Measurements from ENCODE around the gene ADGRG6.
"Not testable (repeated sequence)": the region's sequence is repeated elsewhere in the genome, so short reads cannot be mapped to it uniquely, and the experiment has no call there.

ADGRG6 gene

GRCh38 chr6:142345261-142345660, 43.5 kb downstream of the ADGRG6 start:
- no peaks in the 10 kb centered on the region for H3K27me3 ChIP-seq (ENCODE audit: control insufficient read depth in 1 of 2, insufficient read depth in 2 of 2, low read length in 2 of 2)
- H3K4me1 ChIP-seq (ENCODE audit: control insufficient read depth, insufficient read depth, low read length) = no peaks in the 10 kb centered on the region
- no peaks in the 10 kb centered on the region for H3K9me3 ChIP-seq (ENCODE audit: control insufficient read depth in 2 of 2, low read length in 2 of 2)
- no peak overlapping the region for H3K4me3 ChIP-seq (ENCODE audit: low read length in 2 of 2)
- H3K36me3 ChIP-seq (ENCODE audit: control insufficient read depth in 2 of 2, insufficient read depth in 2 of 2, low read length in 2 of 2) = no peaks in the 10 kb centered on the region
- H3K27ac ChIP-seq (ENCODE audit: low read length) = no peak overlapping the region
- no peak overlapping the region for H3K9ac ChIP-seq (ENCODE audit: low read length in 2 of 2)

- H3K9me3 ChIP-seq (ENCODE audit: control insufficient read depth in 2 of 2, low read length in 2 of 2); H3K9ac ChIP-seq (ENCODE audit: low read length in 2 of 2); H3K27ac ChIP-seq (ENCODE audit: low read length); H3K36me3 ChIP-seq (ENCODE audit: control insufficient read depth in 2 of 2, insufficient read depth in 2 of 2, low read length in 2 of 2); H3K4me1 ChIP-seq (ENCODE audit: control insufficient read depth, insufficient read depth, low read length); H3K4me3 ChIP-seq (ENCODE audit: low read length in 2 of 2); H3K27me3 ChIP-seq (ENCODE audit: control insufficient read depth in 1 of 2, insufficient read depth in 2 of 2, low read length in 2 of 2): not testable (repeated sequence)
Measured at GRCh38 chr6:142346166-142346565, 44.4 kb downstream of the ADGRG6 start.

DNA sequence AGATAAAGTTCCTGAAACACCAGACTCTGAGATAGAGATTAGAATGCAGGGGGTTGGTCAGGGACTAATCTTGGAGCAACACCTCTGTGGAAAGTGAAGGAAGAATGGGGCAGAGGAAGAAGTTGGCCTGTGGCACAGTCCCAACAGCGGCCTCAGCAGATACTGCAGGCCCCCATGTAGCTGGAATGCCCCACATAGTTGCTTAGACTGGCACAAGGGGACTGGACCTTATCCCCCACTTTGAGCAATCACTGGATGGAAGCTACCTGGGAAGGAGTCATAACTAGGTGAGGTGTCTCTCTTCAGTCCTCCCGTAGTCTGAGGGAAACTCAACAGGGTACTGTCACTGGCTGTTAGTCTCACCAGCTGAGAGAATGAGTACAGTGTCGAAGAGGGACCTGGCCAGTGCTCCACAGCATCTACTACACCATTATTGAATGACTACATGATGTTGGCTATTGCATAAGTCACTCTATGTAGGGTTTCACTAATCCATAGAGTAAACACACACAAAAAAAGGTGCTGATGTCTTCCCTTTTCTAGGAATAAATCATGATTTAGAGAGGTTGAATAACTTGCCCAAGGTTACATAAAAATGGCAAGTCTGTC, 47.5 kb downstream of the ADGRG6 start:
- Histone ChIP-seq H3K4me3 (ENCODE audit: low read length in 2 of 2) (no peak overlapping the region), H3K4me1 (ENCODE audit: control insufficient read depth, insufficient read depth, low read length) (no peaks in the 10 kb centered on the region), H3K36me3 (ENCODE audit: control insufficient read depth in 2 of 2, insufficient read depth in 2 of 2, low read length in 2 of 2) (no peaks in the 10 kb centered on the region), H3K9ac (ENCODE audit: low read length in 2 of 2) (no peak overlapping the region), H3K9me3 (ENCODE audit: control insufficient read depth in 2 of 2, low read length in 2 of 2) (no peaks in the 10 kb centered on the region), H3K27me3 (ENCODE audit: control insufficient read depth in 1 of 2, insufficient read depth in 2 of 2, low read length in 2 of 2) (no peaks in the 10 kb centered on the region), H3K27ac (ENCODE audit: low read length) (no peak overlapping the region)

DNA sequence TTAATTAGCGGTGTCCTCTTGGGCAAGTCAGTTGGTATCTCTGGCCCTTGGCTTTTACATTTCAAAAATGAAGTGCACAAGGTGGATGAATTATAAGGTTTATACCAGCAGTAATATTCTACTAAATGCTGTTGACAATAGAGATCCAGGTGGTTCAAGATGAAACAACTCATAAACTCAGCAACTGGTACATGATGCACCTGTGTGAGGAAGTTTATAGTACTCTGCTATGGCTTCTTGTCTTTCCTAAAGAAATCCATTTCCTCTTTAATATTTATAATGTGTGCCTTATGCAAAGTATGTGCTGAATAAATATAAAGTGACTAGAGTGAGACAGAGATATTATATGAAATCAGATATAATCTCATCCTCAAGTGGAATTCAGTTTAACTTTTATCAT, 48.5 kb downstream of the ADGRG6 start:
- no peak overlapping the region for H3K4me3 ChIP-seq (ENCODE audit: low read length in 2 of 2)

DNA sequence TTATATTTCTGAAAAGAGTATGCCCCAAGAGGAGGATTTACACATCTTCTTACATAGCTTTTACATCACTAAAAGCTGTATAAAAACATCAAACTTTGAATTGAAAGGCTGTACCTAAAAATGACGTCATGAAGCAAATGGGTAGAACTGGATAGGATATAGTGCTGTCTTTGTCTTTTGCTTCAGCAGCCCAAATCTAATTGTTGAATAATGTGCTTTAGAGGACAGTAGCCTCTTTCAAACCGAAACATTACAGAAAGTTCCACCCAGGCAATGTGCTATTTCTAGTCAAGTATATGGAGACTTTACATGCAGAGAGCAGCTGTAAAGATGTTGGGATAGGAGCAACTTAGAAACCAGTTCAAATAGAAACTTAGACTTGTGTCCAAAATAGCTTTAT, 51.9 kb downstream of the ADGRG6 start:
- H3K36me3 ChIP-seq (ENCODE audit: control insufficient read depth in 2 of 2, insufficient read depth in 2 of 2, low read length in 2 of 2) = no peaks in the 10 kb centered on the region

More for the DNA sequence above, 48.5 kb downstream of the ADGRG6 start:
- Histone ChIP-seq H3K9ac (ENCODE audit: low read length in 2 of 2) (no peak overlapping the region), H3K4me1 (ENCODE audit: control insufficient read depth, insufficient read depth, low read length) (no peaks in the 10 kb centered on the region), H3K27me3 (ENCODE audit: control insufficient read depth in 1 of 2, insufficient read depth in 2 of 2, low read length in 2 of 2) (no peaks in the 10 kb centered on the region), H3K9me3 (ENCODE audit: control insufficient read depth in 2 of 2, low read length in 2 of 2) (no peaks in the 10 kb centered on the region), H3K36me3 (ENCODE audit: control insufficient read depth in 2 of 2, insufficient read depth in 2 of 2, low read length in 2 of 2) (no peaks in the 10 kb centered on the region), H3K27ac (ENCODE audit: low read length) (no peak overlapping the region)

GRCh38 chr6:142354650-142355049, 52.8 kb downstream of the ADGRG6 start:
- Histone ChIP-seq H3K27ac (ENCODE audit: low read length) (no peak overlapping the region), H3K27me3 (ENCODE audit: control insufficient read depth in 1 of 2, insufficient read depth in 2 of 2, low read length in 2 of 2) (no peaks in the 10 kb centered on the region), H3K36me3 (ENCODE audit: control insufficient read depth in 2 of 2, insufficient read depth in 2 of 2, low read length in 2 of 2) (no peaks in the 10 kb centered on the region), H3K4me3 (ENCODE audit: low read length in 2 of 2) (no peak overlapping the region), H3K4me1 (ENCODE audit: control insufficient read depth, insufficient read depth, low read length) (no peaks in the 10 kb centered on the region), H3K9ac (ENCODE audit: low read length in 2 of 2) (no peak overlapping the region), H3K9me3 (ENCODE audit: control insufficient read depth in 2 of 2, low read length in 2 of 2) (no peaks in the 10 kb centered on the region)

More for the DNA sequence above, 51.9 kb downstream of the ADGRG6 start:
- Histone ChIP-seq H3K4me1 (ENCODE audit: control insufficient read depth, insufficient read depth, low read length) (no peaks in the 10 kb centered on the region), H3K9ac (ENCODE audit: low read length in 2 of 2) (no peak overlapping the region), H3K9me3 (ENCODE audit: control insufficient read depth in 2 of 2, low read length in 2 of 2) (no peaks in the 10 kb centered on the region), H3K27me3 (ENCODE audit: control insufficient read depth in 1 of 2, insufficient read depth in 2 of 2, low read length in 2 of 2) (no peaks in the 10 kb centered on the region), H3K4me3 (ENCODE audit: low read length in 2 of 2) (no peak overlapping the region), H3K27ac (ENCODE audit: low read length) (no peak overlapping the region)

- no peak overlapping the region for H3K9ac ChIP-seq (ENCODE audit: low read length in 2 of 2)
- no peaks in the 10 kb centered on the region for H3K36me3 ChIP-seq (ENCODE audit: control insufficient read depth in 2 of 2, insufficient read depth in 2 of 2, low read length in 2 of 2)
- no peaks in the 10 kb centered on the region for H3K27me3 ChIP-seq (ENCODE audit: control insufficient read depth in 1 of 2, insufficient read depth in 2 of 2, low read length in 2 of 2)
- no peak overlapping the region for H3K4me3 ChIP-seq (ENCODE audit: low read length in 2 of 2)
- H3K9me3 ChIP-seq (ENCODE audit: control insufficient read depth in 2 of 2, low read length in 2 of 2) = no peaks in the 10 kb centered on the region
- H3K4me1 ChIP-seq (ENCODE audit: control insufficient read depth, insufficient read depth, low read length) = no peaks in the 10 kb centered on the region
- no peak overlapping the region for H3K27ac ChIP-seq (ENCODE audit: low read length)
Measured at GRCh38 chr6:142355520-142356174, 53.8 kb downstream of the ADGRG6 start.

DNA sequence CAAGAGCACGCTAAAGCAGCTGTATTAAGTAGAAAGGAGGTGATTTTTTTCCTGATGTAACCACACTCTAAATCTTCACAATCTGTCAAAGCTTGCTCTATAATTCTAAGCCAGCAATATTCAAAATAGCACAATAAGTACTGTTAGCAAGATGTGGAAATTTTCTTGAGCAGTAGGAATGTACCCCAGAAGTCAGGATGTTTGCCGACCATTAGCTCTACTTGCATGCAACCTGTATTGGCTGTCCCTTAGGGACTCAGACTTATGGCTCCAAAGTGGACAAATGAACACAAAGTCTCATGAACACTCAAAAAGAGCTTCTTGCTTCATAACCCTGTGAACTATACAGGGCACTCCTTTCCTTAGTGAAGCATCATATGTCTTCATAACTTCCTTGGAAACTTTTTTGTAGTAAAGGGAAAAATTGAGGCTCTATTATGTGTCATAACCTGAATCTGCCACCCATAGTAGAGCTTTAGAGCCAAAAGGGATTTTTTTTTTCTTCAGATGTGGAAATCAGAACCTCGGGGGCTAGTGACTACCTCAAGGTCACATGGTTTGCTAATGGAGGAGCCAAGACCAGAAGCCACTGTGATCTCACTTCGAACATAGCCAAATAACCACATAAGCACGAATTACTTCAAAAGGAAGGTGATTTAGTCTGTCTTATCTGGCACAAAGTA, 54.5 kb downstream of the ADGRG6 start:
- Histone ChIP-seq H3K4me3 (ENCODE audit: low read length in 2 of 2) (no peak overlapping the region), H3K9me3 (ENCODE audit: control insufficient read depth in 2 of 2, low read length in 2 of 2) (no peaks in the 10 kb centered on the region), H3K36me3 (ENCODE audit: control insufficient read depth in 2 of 2, insufficient read depth in 2 of 2, low read length in 2 of 2) (no peaks in the 10 kb centered on the region), H3K9ac (ENCODE audit: low read length in 2 of 2) (no peak overlapping the region), H3K4me1 (ENCODE audit: control insufficient read depth, insufficient read depth, low read length) (no peaks in the 10 kb centered on the region), H3K27ac (ENCODE audit: low read length) (no peak overlapping the region), H3K27me3 (ENCODE audit: control insufficient read depth in 1 of 2, insufficient read depth in 2 of 2, low read length in 2 of 2) (no peaks in the 10 kb centered on the region)

DNA sequence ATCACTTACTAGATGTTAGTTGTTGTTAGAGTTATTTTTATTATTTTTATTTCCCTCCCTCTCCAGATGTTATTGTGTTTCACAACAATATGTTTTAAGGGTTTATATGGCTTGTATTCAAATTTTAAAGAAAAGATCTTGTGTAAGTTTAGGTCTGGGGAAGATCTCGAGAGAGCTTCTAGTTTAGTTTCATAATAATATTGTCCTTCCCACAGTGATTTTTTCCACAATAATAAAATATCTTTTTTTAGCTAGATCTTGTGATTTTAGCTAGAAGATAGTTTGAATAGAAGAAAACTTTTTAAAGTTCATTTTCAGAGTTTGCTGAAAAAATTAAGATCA, 55.0 kb downstream of the ADGRG6 start:
- no peaks in the 10 kb centered on the region for H3K9me3 ChIP-seq (ENCODE audit: control insufficient read depth in 2 of 2, low read length in 2 of 2)
- no peaks in the 10 kb centered on the region for H3K4me1 ChIP-seq (ENCODE audit: control insufficient read depth, insufficient read depth, low read length)
- no peak overlapping the region for H3K27ac ChIP-seq (ENCODE audit: low read length)
- no peaks in the 10 kb centered on the region for H3K27me3 ChIP-seq (ENCODE audit: control insufficient read depth in 1 of 2, insufficient read depth in 2 of 2, low read length in 2 of 2)
- no peak overlapping the region for H3K9ac ChIP-seq (ENCODE audit: low read length in 2 of 2)
- no peaks in the 10 kb centered on the region for H3K36me3 ChIP-seq (ENCODE audit: control insufficient read depth in 2 of 2, insufficient read depth in 2 of 2, low read length in 2 of 2)
- no peak overlapping the region for H3K4me3 ChIP-seq (ENCODE audit: low read length in 2 of 2)

DNA sequence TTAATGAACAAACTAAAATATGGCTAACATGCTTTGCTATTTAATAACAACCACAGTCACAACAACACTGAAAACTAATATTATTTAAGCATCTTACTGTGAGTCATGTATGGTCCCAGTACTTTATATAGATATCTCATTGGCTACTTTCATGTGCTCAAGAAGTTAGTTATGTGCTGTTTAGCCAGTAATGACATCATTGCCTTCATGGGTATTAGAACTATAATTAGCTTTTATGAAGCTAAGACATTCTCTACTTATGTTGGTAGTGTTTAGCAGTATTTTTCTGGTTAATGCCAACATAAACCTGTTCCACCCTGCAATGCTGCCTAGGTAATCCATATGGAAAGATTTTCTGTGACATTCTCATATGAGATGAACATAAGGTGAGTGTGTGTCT, 56.1 kb downstream of the ADGRG6 start:
- no peak overlapping the region for H3K27ac ChIP-seq (ENCODE audit: low read length)
- no peak overlapping the region for H3K4me3 ChIP-seq (ENCODE audit: low read length in 2 of 2)
- H3K36me3 ChIP-seq (ENCODE audit: control insufficient read depth in 2 of 2, insufficient read depth in 2 of 2, low read length in 2 of 2) = no peaks in the 10 kb centered on the region
- no peak overlapping the region for H3K9ac ChIP-seq (ENCODE audit: low read length in 2 of 2)
- no peaks in the 10 kb centered on the region for H3K4me1 ChIP-seq (ENCODE audit: control insufficient read depth, insufficient read depth, low read length)
- no peaks in the 10 kb centered on the region for H3K9me3 ChIP-seq (ENCODE audit: control insufficient read depth in 2 of 2, low read length in 2 of 2)
- no peaks in the 10 kb centered on the region for H3K27me3 ChIP-seq (ENCODE audit: control insufficient read depth in 1 of 2, insufficient read depth in 2 of 2, low read length in 2 of 2)
